ENCODE data around the gene PBX3.

The PBX3 gene

GRCh38 chr9:125959315-125959714 lies 212.1 kb downstream of the PBX3 start:
- DNase-seq = no peak

- DNase-seq = no peak
Measured at GRCh38 chr9:125959951-125960619, 212.9 kb downstream of the PBX3 start.

GRCh38 chr9:125960626-125961025 lies 213.5 kb downstream of the PBX3 start:
- no peak for DNase-seq

GRCh38 chr9:125961072-125961471 lies 213.9 kb downstream of the PBX3 start:
- no peak for DNase-seq

- DNase-seq = no peak
Measured at GRCh38 chr9:125963932-125964331, 216.8 kb downstream of the PBX3 start.

GRCh38 chr9:125964702-125965225 lies 217.6 kb downstream of the PBX3 start:
- no peak for DNase-seq

- no peak for DNase-seq
Measured at GRCh38 chr9:125965477-125965876, 218.3 kb downstream of the PBX3 start.

GRCh38 chr9:125966466-125966865 lies 219.3 kb downstream of the PBX3 start:
- no peak for DNase-seq

GRCh38 chr9:125966959-125967711 lies 220.0 kb downstream of the PBX3 start:
- no peak for DNase-seq

- DNase-seq = no peak
Measured at GRCh38 chr9:125968714-125969374, 221.7 kb downstream of the PBX3 start.

GRCh38 chr9:125969462-125969861 lies 222.3 kb downstream of the PBX3 start:
- no peak for DNase-seq

- DNase-seq = no peak
Measured at GRCh38 chr9:125969868-125970267, 222.7 kb downstream of the PBX3 start.

- DNase-seq = no peak
Measured at GRCh38 chr9:125970340-125970739, 223.2 kb downstream of the PBX3 start.

- no peak for DNase-seq
Measured at GRCh38 chr9:125971050-125971449, 223.9 kb downstream of the PBX3 start.

- DNase-seq = no peak
Measured at GRCh38 chr9:125972012-125972729, 225.0 kb downstream of the PBX3 start.

GRCh38 chr9:125973547-125973946 lies 226.4 kb downstream of the PBX3 start:
- DNase-seq = no peak

GRCh38 chr9:125974705-125975104 lies 227.5 kb downstream of the PBX3 start:
- DNase-seq = no peak

GRCh38 chr9:125977223-125977622 lies 230.1 kb downstream of the PBX3 start:
- no peak for DNase-seq

- no peak for DNase-seq
Measured at GRCh38 chr9:125979383-125979782, 232.2 kb downstream of the PBX3 start.

GRCh38 chr9:125982798-125983406 lies 235.7 kb downstream of the PBX3 start:
- DNase-seq = no peak

GRCh38 chr9:125983681-125984080 lies 236.5 kb downstream of the PBX3 start:
- DNase-seq = no peak

- no peak for DNase-seq
Measured at GRCh38 chr9:125984461-125984860, 237.3 kb downstream of the PBX3 start.

All from stimulated activated naive CD4-positive, alpha-beta T cell (primary cell).